PFSK-1 (cell line): Measurements from ENCODE around the gene B3GALT2.

Experiments
- POLR2AphosphoS5 ChIP-seq: IDR thresholded peaks from 2 replicates; pipeline ENCODE4 v1.6.1; 2012; ENCODE audit warnings: low read depth, mild to moderate bottlenecking, control low read depth, low read length, moderate library complexity
- SIN3A ChIP-seq: IDR thresholded peaks from 2 replicates; pipeline ENCODE4 v1.6.1; 2012; ENCODE audit warnings: mild to moderate bottlenecking, low read length, moderate library complexity, borderline replicate concordance; ENCODE audit not compliant: insufficient read depth
- TAF1 ChIP-seq: IDR thresholded peaks from 2 replicates; pipeline ENCODE4 v1.6.1; 2012; ENCODE audit warnings: low read length, control low read depth, borderline replicate concordance; ENCODE audit not compliant: insufficient read depth

- no peak for TF ChIP-seq POLR2AphosphoS5
- TF ChIP-seq SIN3A = no peak
- TF ChIP-seq TAF1 = no peak
These were observed 41.4 kb downstream of the B3GALT2 start for GRCh38 chr1:193144999-193145398.
